Measurements from ENCODE around the gene AGBL5. TPM values are rescaled to one million over a fixed set of nuclear protein-coding genes. Genes with fewer than 3 reads are reported as not detected.
"Not testable (repeated sequence)": the region's sequence is repeated elsewhere in the genome, so short reads cannot be mapped to it uniquely, and the experiment has no call there.

AGBL5 gene
- total and polyA plus RNA-seq, 12 donors = 4.2 to 16.8 (median 10.4) TPM

GRCh38 chr2:27071990-27072830 lies 20.7 kb downstream of the AGBL5 start:
- peaks cover 10 to 84% (median 67%) of the 10 kb centered on the region in 9 donors for H3K4me1 ChIP-seq
- peak; percentile 10 to 78 (median 55) for ATAC-seq

GRCh38 chr2:27072920-27073319 lies 21.5 kb downstream of the AGBL5 start:
- peak overlapping the region in 4 of 10 donors; percentile 75 to 98 (median 85) for H3K4me3 ChIP-seq
- H3K27me3 ChIP-seq = no peaks in the 10 kb centered on the region
- no peak for TF ChIP-seq CTCF (IDR thresholded peaks at IDR 0.05)
- ATAC-seq = no peak
- WGBS, 2 donors = 51 to 60% methylated on average over 5 of the region's 5 CpGs
- H3K36me3 ChIP-seq = peaks cover 0 to 25% (median 8%) of the 10 kb centered on the region in 9 donors
- intact Hi-C loops (cut with DNase I) = no loop called here
- H3K27ac ChIP-seq = peak overlapping the region in 9 of 10 donors; percentile 91 to 98 (median 97)
- DNase-seq = no peak
- H3K9me3 ChIP-seq = no peaks in the 10 kb centered on the region
- H3K4me1 ChIP-seq = peaks cover 10 to 89% (median 75%) of the 10 kb centered on the region in 9 donors

More at GRCh38 chr2:27071990-27072830, 20.7 kb downstream of the AGBL5 start:
- peak; percentile 76 to 86 for DNase-seq
- no peak for TF ChIP-seq CTCF (IDR thresholded peaks at IDR 0.05)
- Histone ChIP-seq H3K4me3 (peak overlapping the region; percentile 50 to 98 (median 89)), H3K27me3 (no peaks in the 10 kb centered on the region), H3K36me3 (peaks cover 0 to 32% (median 9%) of the 10 kb centered on the region in 9 donors), H3K9me3 (no peaks in the 10 kb centered on the region), H3K27ac (peak overlapping the region; percentile 70 to 98 (median 97))
- intact Hi-C loops (cut with DNase I) = loop anchor here in 3 of 10 donors (1.0 to 2.0 kb wide), 2 partner anchors 21 kb away; partner anchors contain the start of gene AGBL5 (in 3 of the 3)
- 3% methylated on average over 34 of the region's 34 CpGs for WGBS, 2 donors

GRCh38 chr2:27073782-27074181 lies 22.3 kb downstream of the AGBL5 start:
- Histone ChIP-seq H3K36me3 (peaks cover 0 to 17% (median 0%) of the 10 kb centered on the region in 9 donors), H3K27me3 (no peaks in the 10 kb centered on the region), H3K4me1 (peaks cover 10 to 83% (median 69%) of the 10 kb centered on the region in 9 donors), H3K27ac (peak overlapping the region in 9 of 10 donors; percentile 50 to 98 (median 97)), H3K4me3 (no peak overlapping the region), H3K9me3 (no peaks in the 10 kb centered on the region)
- DNase-seq = peak in 1 of 2 donors; percentile 59
- WGBS, 2 donors = 29 to 43% methylated on average over 2 of the region's 2 CpGs
- intact Hi-C loops (cut with DNase I) = no loop called here
- no peak for ATAC-seq
- no peak for TF ChIP-seq CTCF (IDR thresholded peaks at IDR 0.05)

GRCh38 chr2:27074738-27075565 lies 23.5 kb downstream of the AGBL5 start:
- no peak overlapping the region for H3K4me3 ChIP-seq
- no peak for TF ChIP-seq CTCF (IDR thresholded peaks at IDR 0.05)
- WGBS, 2 donors = 53 to 66% methylated on average over 4 of the region's 4 CpGs
- peak overlapping the region in 9 of 10 donors; percentile 43 to 98 (median 97) for H3K27ac ChIP-seq
- peak; percentile 48 to 69 for DNase-seq
- H3K4me1 ChIP-seq = peaks cover 7 to 72% (median 61%) of the 10 kb centered on the region in 9 donors
- intact Hi-C loops (cut with DNase I) = no loop called here
- ATAC-seq = no peak
- peaks cover 0 to 5% (median 0%) of the 10 kb centered on the region in 9 donors for H3K36me3 ChIP-seq
- H3K27me3 ChIP-seq = no peaks in the 10 kb centered on the region
- no peaks in the 10 kb centered on the region for H3K9me3 ChIP-seq

GRCh38 chr2:27075566-27075871 lies 24.1 kb downstream of the AGBL5 start:
- peaks cover 3 to 72% (median 61%) of the 10 kb centered on the region in 9 donors for H3K4me1 ChIP-seq
- peak overlapping the region in 8 of 10 donors; percentile 9 to 98 (median 97) for H3K27ac ChIP-seq
- H3K27me3 ChIP-seq; DNase-seq; H3K36me3 ChIP-seq; H3K9me3 ChIP-seq; H3K4me3 ChIP-seq; intact Hi-C loops (cut with DNase I); ATAC-seq: not testable (repeated sequence)
- 78 to 81% methylated on average over 6 of the region's 6 CpGs for WGBS, 2 donors

Measured in heart right ventricle (tissue), 16 donors.